ENCODE data around the gene PAX2.

The PAX2 gene

DNA sequence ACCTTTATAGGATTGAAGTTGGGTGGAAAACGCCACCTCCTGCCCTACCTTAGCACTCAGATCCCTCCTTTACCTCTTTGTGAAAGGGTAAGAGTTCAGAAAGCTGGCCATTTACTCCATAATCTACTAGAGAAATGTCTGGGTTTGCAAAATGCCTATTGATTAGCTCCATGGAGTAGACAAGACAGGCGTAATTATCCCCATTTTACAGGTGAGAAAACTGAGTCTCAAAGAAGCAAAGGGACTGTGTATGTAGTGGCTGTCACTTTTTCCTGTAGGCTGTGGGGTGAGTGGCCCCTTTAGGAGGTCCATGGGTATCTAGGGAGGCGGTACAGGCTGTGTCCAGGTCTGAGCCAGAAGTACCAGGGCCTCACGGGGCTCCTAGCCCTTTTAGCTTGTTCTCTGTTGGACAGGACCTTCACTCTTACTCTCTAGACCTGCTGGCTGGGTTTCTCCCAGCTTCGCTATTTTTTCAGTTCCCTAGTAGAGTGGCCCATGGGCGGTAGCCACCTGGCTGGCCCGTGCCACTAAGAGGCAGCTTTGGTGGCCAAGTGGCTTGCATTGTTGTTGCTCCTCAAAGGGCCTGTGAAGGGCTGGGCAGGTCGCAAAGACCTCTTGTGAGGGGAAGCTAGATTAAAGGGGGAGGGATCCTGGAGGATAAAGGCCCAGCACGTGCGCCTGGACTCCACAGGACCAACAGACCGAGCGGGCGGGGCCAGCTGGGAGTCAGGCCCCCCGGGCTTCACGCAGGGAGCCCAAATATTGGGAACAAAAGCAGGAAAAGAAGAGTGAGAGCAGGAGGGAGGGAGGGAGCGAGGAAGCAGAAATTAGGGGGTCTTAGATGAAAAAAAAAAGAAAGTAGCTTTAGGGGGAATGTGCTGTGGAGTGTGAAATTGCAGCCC, 4.7 kb upstream of the PAX2 start:
- in situ Hi-C loops (cut with HindIII; ENCODE audit: low sequenced_read_pairs), result no loop called here
- H3K4me3 ChIP-seq (ENCODE audit: low read depth, low read length), result no peak overlapping the region
- no peak for DNase-seq (ENCODE audit: low read depth)
- TF ChIP-seq, protein P1, sequence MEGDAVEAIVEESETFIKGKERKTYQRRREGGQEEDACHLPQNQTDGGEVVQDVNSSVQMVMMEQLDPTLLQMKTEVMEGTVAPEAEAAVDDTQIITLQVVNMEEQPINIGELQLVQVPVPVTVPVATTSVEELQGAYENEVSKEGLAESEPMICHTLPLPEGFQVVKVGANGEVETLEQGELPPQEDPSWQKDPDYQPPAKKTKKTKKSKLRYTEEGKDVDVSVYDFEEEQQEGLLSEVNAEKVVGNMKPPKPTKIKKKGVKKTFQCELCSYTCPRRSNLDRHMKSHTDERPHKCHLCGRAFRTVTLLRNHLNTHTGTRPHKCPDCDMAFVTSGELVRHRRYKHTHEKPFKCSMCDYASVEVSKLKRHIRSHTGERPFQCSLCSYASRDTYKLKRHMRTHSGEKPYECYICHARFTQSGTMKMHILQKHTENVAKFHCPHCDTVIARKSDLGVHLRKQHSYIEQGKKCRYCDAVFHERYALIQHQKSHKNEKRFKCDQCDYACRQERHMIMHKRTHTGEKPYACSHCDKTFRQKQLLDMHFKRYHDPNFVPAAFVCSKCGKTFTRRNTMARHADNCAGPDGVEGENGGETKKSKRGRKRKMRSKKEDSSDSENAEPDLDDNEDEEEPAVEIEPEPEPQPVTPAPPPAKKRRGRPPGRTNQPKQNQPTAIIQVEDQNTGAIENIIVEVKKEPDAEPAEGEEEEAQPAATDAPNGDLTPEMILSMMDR (IDR thresholded peaks at IDR 0.05; ENCODE audit: low read depth, low read length, missing control alignments), result no peak

DNA sequence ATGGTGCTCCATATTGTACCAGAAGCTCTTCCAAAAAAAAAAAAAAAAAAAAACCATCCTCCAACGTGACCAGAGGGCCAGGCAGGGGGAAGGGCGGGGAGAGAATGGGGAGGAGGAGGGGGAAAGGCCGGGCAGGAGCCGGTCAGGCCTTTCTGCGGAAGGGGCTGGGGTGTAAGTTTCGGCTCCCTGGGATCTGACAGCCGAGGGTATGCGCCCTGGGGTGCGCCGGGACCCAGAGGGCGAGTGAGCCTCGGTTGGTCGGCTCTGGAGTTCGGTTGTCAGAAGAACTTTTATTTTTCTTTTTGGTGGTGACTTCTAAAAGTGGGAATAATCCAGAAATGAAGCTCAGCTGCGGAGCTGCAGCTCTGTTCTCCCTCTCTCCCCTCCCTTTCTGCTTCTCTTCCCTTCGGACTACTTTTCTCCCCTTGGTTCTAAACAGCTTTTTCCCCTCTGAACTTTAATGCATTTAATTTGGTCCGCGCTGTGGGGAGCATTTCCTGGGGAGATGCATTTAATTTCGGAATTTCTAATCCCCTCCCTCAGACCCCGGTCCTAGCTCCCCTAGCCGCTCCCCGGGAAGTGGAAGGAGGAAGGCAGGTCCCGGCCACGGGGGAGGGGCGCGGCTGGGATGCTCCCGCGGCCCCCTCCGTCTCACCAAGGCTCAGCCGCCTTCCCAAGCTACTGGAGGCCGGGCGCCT, 3.9 kb upstream of the PAX2 start:
- TF ChIP-seq, protein P1 (IDR thresholded peaks at IDR 0.05; ENCODE audit: low read depth, low read length, missing control alignments), result no peak
- no peak overlapping the region for H3K4me3 ChIP-seq (ENCODE audit: low read depth, low read length)
- in situ Hi-C loops (cut with HindIII; ENCODE audit: low sequenced_read_pairs), result no loop called here
- DNase-seq (ENCODE audit: low read depth), result no peak

DNA sequence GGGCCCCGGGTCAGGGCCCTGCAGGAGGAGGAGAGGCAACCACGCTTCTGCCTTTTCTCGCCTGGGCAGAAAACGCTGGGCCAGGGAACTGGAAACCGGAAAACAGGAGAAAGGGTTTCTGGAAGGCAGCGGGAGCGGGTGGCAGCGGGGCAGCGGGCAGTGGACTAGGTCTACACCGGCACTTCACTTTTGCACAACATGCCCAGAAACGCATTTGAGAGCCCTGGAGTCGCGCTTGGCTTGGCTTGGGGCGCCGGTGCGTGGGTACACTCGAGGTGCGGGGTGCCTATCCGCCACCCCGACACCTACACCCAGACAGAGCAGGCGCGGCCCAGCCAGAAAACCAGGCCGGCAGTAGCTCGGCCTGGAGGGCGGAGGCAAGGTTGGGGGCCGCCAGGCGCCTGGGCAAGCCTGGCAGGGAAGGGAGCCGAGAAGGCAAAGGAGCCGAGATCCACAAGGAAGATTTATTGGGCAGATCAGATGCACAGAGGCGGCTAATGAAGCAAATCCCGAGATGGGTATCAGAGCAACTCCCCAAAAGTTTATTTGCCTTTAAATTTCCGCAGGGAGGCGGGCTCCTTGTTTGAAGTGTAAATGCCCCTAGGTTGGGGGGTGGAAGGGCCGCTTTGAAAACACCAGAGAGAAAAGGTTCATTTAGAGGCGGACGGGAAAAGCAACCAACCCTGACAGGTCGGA, 3.2 kb upstream of the PAX2 start:
- TF ChIP-seq, protein P1 (IDR thresholded peaks at IDR 0.05; ENCODE audit: low read depth, low read length, missing control alignments), result no peak
- DNase-seq (ENCODE audit: low read depth), result no peak
- no peak overlapping the region for H3K4me3 ChIP-seq (ENCODE audit: low read depth, low read length)
- in situ Hi-C loops (cut with HindIII; ENCODE audit: low sequenced_read_pairs), result no loop called here

DNA sequence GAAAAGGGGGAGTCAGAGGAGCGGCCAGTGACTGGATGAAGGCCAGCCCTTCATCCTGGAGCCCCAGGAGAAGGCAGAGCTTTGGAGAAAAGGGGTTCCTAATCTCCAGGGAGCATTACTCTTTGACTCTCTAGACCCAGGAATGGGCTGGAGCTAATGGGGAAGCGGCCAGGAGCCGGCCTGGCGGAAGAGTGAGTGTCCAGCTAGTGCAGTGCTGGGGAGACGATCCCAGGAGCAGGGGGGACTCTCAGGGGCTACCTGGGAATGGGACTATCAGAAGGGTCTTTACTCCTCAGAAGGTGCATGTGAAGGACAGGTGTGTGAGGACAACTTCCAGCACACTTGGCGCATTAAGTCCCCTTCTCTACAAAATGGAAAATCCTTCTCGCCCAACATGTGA, 2.4 kb upstream of the PAX2 start:
- TF ChIP-seq, protein P1 (IDR thresholded peaks at IDR 0.05; ENCODE audit: low read depth, low read length, missing control alignments), result no peak
- in situ Hi-C loops (cut with HindIII; ENCODE audit: low sequenced_read_pairs), result no loop called here
- no peak for DNase-seq (ENCODE audit: low read depth)
- no peak overlapping the region for H3K4me3 ChIP-seq (ENCODE audit: low read depth, low read length)

DNA sequence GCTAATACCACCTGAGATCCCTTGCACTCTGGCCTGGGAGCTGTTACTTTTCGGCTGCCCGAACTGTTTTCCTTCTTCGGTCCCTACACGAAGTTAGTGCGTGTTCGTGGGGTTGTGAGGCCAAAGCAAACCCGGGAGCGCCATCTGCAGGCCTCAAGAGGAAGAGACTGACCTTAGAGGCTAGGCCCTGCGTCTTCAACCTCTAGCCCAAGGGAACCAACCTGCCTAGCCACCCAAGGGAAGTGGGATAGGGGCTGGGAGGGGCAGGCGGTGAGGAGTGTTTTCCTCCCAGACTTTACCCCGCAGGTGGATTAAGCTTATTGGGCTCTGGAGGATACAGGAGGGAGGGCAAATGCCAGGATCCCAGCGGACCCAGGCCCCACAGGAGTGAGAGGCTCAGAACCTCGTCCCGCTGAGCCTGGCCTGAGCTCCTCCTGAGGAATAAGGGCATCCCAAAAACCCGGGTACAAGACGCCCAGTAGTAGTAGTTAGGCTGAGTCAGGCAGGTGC, 1.7 kb upstream of the PAX2 start:
- TF ChIP-seq, protein P1 (IDR thresholded peaks at IDR 0.05; ENCODE audit: low read depth, low read length, missing control alignments), result peak; percentile 38
- no peak for DNase-seq (ENCODE audit: low read depth)
- no peak overlapping the region for H3K4me3 ChIP-seq (ENCODE audit: low read depth, low read length)
- in situ Hi-C loops (cut with HindIII; ENCODE audit: low sequenced_read_pairs), result no loop called here

All from astrocyte of the cerebellum (primary cell).